HepG2 (cell line): ENCODE results near the gene CROT. TPM values are rescaled to one million over a fixed set of nuclear protein-coding genes. Genes with fewer than 3 reads are reported as not detected.

Experiments used
- ARID4A ChIP-seq: sonication (generic); formaldehyde crosslinking; IDR thresholded peaks from 2 replicates; pipeline ENCODE4 v1.5.0; 2020; ENCODE audit warnings: mild to moderate bottlenecking, missing genetic modification reagents, borderline replicate concordance
- CENPT ChIP-seq: sonication (generic); formaldehyde crosslinking; IDR thresholded peaks from 2 replicates; pipeline ENCODE4 v1.8.0; 2022; ENCODE audit warnings: low read depth, mild to moderate bottlenecking, moderate library complexity, missing genetic modification reagents
- CHD4 ChIP-seq: fragments of 200-600 bp; sonication (generic); IDR thresholded peaks from 2 replicates; pipeline ENCODE4 v1.7.0; 2017; ENCODE audit warnings: mild to moderate bottlenecking, low read length, borderline replicate concordance
- HMGXB3 ChIP-seq: sonication (generic); formaldehyde crosslinking; IDR thresholded peaks from 2 replicates; pipeline ENCODE4 v1.4.0; 2020; ENCODE audit warnings: missing genetic modification reagents, borderline replicate concordance
- KLF16 ChIP-seq, 2 experiments: sonication (generic) in 1 of 2; formaldehyde crosslinking in 1 of 2; IDR thresholded peaks; 2 replicates each; pipeline versions ENCODE4 v1.6.1 to v1.8.0; 2016 to 2023; ENCODE audit warnings: missing genetic modification reagents in 2 of 2, missing compliant biosample characterization in 1 of 2
- MYNN ChIP-seq: sonication (generic); formaldehyde crosslinking; IDR thresholded peaks from 2 replicates; pipeline ENCODE4 v1.4.0; 2020; ENCODE audit warnings: mild to moderate bottlenecking, low read depth, missing genetic modification reagents
- REST ChIP-seq, 2 experiments: IDR thresholded peaks; 2 replicates each; pipeline ENCODE4 v1.6.1; 2011 to 2012; ENCODE audit warnings: low read length in 2 of 2, borderline replicate concordance in 1 of 2, low read depth in 1 of 2, mild to moderate bottlenecking in 1 of 2, moderate library complexity in 1 of 2
- SRSF4 ChIP-seq: fragments of 200-400 bp; formaldehyde crosslinking; IDR thresholded peaks from one replicate; pipeline ENCODE4 v1.6.1; 2018; ENCODE audit warnings: mild to moderate bottlenecking, low read depth, low read length, moderate library complexity; ENCODE audit not compliant: poor library complexity, severe bottlenecking
- ZBTB3 ChIP-seq: sonication (generic); formaldehyde crosslinking; IDR thresholded peaks from 2 replicates; pipeline ENCODE4 v1.4.0; 2020; ENCODE audit warnings: low read depth, mild to moderate bottlenecking, moderate library complexity, missing genetic modification reagents, borderline replicate concordance
- ZNF136 ChIP-seq: sonication (generic); formaldehyde crosslinking; IDR thresholded peaks from 2 replicates; pipeline ENCODE4 v1.8.1; 2022; ENCODE audit warnings: low read depth, mild to moderate bottlenecking, moderate library complexity, missing genetic modification reagents
- ZNF691 ChIP-seq: sonication (generic); formaldehyde crosslinking; IDR thresholded peaks from 2 replicates; pipeline ENCODE4 v1.4.0; 2020; ENCODE audit warnings: missing genetic modification reagents, low read depth, mild to moderate bottlenecking, borderline replicate concordance
- ZNF713 ChIP-seq: sonication (generic); formaldehyde crosslinking; IDR thresholded peaks from 2 replicates; pipeline ENCODE4 v1.4.0; 2020; ENCODE audit warnings: mild to moderate bottlenecking, missing genetic modification reagents
- ZNF740 ChIP-seq: sonication (generic); formaldehyde crosslinking; IDR thresholded peaks from 2 replicates; pipeline ENCODE4 v1.4.0; 2020; ENCODE audit warnings: missing genetic modification reagents
- polyA plus RNA-seq, 8 experiments: library from polyadenylated mRNA; depleted of rRNA in 3 of 8; stranded (reverse) in 7 of 8; unstranded in 1 of 8; fragments of >200 nt; fragmentation: Illumina TruSeq in 4 of 8; extraction: Trizol in 4 of 8; gene quantifications; 2 replicates each; pipeline versions ENCODE4 v1.2.1 to v1.2.3, GENCODE V29; 2011 to 2016; ENCODE audit warnings: low read depth in 4 of 8, missing spikeins in 1 of 8, mixed read lengths in 1 of 8; ENCODE audit not compliant: insufficient read depth in 1 of 8
- total RNA-seq, 5 experiments: library from RNA; depleted of rRNA; stranded (reverse); fragments of >200 nt; fragmentation: Illumina TruSeq; extraction: Trizol; gene quantifications; 2 replicates each; pipeline ENCODE4 v1.2.3, GENCODE V29; 2016; ENCODE audit warnings: low read depth in 1 of 5

The CROT gene
- total and polyA plus RNA-seq, 2 of the 13 experiments (the other 11 are each of a cell fraction or from before 2014, with no cell fraction given) = 5.0 to 13.7 TPM

GRCh38 chr7:87345166-87345927 is at the start of gene CROT (continued):
- TF ChIP-seq REST (IDR thresholded peaks at IDR 0.05; ENCODE audit: borderline replicate concordance in 1 of 2, low read depth in 1 of 2, low read length in 2 of 2) = no peak; a peak in 1 of 4 replicates
- TF ChIP-seq CENPT (CRISPR knock-in tag) = no peak
- peak in 1 of 2 experiments; percentile 91; a peak in 2 of 4 replicates for TF ChIP-seq KLF16 (CRISPR knock-in tag; IDR thresholded peaks at IDR 0.05)
- no peak for TF ChIP-seq ZNF713 (CRISPR knock-in tag)
- TF ChIP-seq CHD4 = no peak
- peak; percentile 78 for TF ChIP-seq ZNF740
- peak; percentile 64 for TF ChIP-seq ZNF691
- TF ChIP-seq HMGXB3 (CRISPR knock-in tag) = peak; percentile 80
- TF ChIP-seq ZNF136 (CRISPR knock-in tag) = no peak
- no peak for TF ChIP-seq ZBTB3
- peak; percentile 87 for TF ChIP-seq ARID4A (CRISPR knock-in tag)
- no peak for TF ChIP-seq SRSF4
- peak; percentile 71; the same call in 1 of the 2 replicates for TF ChIP-seq MYNN
